ENCODE data around the gene PTPRO. TPM values are rescaled to one million over a fixed set of nuclear protein-coding genes. Genes with fewer than 3 reads are reported as not detected.

PTPRO gene
- total RNA-seq, 1 donor from 2014 or later, result 0.24 TPM

GRCh38 chr12:15627995-15628945 lies 306.0 kb downstream of the PTPRO start:
- Mint-ChIP-seq H3K4me3 (ENCODE audit: low read depth) (no peak overlapping the region), H3K4me1 (ENCODE audit: low read depth) (peaks cover 33% of the 10 kb centered on the region), H3K27me3 (no peaks in the 10 kb centered on the region), H3K9me3 (ENCODE audit: low read depth) (no peaks in the 10 kb centered on the region), H3K36me3 (ENCODE audit: insufficient read depth) (peaks cover 8% of the 10 kb centered on the region), H3K27ac (peak overlapping the region; percentile 89)
- TF ChIP-seq, protein P1, sequence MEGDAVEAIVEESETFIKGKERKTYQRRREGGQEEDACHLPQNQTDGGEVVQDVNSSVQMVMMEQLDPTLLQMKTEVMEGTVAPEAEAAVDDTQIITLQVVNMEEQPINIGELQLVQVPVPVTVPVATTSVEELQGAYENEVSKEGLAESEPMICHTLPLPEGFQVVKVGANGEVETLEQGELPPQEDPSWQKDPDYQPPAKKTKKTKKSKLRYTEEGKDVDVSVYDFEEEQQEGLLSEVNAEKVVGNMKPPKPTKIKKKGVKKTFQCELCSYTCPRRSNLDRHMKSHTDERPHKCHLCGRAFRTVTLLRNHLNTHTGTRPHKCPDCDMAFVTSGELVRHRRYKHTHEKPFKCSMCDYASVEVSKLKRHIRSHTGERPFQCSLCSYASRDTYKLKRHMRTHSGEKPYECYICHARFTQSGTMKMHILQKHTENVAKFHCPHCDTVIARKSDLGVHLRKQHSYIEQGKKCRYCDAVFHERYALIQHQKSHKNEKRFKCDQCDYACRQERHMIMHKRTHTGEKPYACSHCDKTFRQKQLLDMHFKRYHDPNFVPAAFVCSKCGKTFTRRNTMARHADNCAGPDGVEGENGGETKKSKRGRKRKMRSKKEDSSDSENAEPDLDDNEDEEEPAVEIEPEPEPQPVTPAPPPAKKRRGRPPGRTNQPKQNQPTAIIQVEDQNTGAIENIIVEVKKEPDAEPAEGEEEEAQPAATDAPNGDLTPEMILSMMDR (IDR thresholded peaks at IDR 0.05; ENCODE audit: unreplicated experiment), result no peak
- no peak for DNase-seq (ENCODE audit: low spot score, unreplicated experiment)

DNA sequence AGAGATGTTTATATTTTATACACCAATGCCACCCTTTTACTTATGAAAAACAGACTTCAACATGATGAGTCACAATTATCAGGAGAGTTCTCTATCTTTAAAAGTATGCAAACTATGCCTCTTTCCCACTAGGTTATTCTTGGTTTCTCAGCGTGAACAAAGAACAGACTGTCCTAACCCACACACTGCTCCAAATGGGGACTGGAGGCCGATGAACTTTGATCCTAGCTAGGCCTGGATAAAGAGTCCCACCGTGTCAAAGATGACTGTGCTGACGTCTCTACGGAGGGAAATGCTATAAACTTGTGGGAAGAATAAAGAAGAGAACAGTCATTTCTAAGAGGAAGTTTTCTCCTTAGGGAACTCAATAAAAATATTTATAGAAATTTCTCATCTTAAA lies 306.8 kb downstream of the PTPRO start:
- Mint-ChIP-seq H3K9me3 (ENCODE audit: low read depth) (no peaks in the 10 kb centered on the region), H3K27me3 (no peaks in the 10 kb centered on the region), H3K4me3 (ENCODE audit: low read depth) (peak overlapping the region; percentile 10), H3K36me3 (ENCODE audit: insufficient read depth) (peaks cover 8% of the 10 kb centered on the region), H3K4me1 (ENCODE audit: low read depth) (peaks cover 33% of the 10 kb centered on the region), H3K27ac (peak overlapping the region; percentile 87)
- no peak for DNase-seq (ENCODE audit: low spot score, unreplicated experiment)
- TF ChIP-seq, protein P1 (IDR thresholded peaks at IDR 0.05; ENCODE audit: unreplicated experiment), result no peak

GRCh38 chr12:15629761-15630160 lies 307.5 kb downstream of the PTPRO start:
- no peak for DNase-seq (ENCODE audit: low spot score, unreplicated experiment)
- TF ChIP-seq, protein P1 (IDR thresholded peaks at IDR 0.05; ENCODE audit: unreplicated experiment), result no peak
- Mint-ChIP-seq H3K27me3 (no peaks in the 10 kb centered on the region), H3K4me1 (ENCODE audit: low read depth) (peaks cover 33% of the 10 kb centered on the region), H3K9me3 (ENCODE audit: low read depth) (no peaks in the 10 kb centered on the region), H3K36me3 (ENCODE audit: insufficient read depth) (peaks cover 4% of the 10 kb centered on the region), H3K27ac (peak overlapping the region; percentile 72), H3K4me3 (ENCODE audit: low read depth) (no peak overlapping the region)

GRCh38 chr12:15631007-15631715 lies 308.9 kb downstream of the PTPRO start:
- TF ChIP-seq, protein P1 (IDR thresholded peaks at IDR 0.05; ENCODE audit: unreplicated experiment), result no peak
- no peak overlapping the region for H3K27ac Mint-ChIP-seq
- no peak for DNase-seq (ENCODE audit: low spot score, unreplicated experiment)
- peaks cover 4% of the 10 kb centered on the region for H3K36me3 Mint-ChIP-seq (ENCODE audit: insufficient read depth)
- H3K9me3 Mint-ChIP-seq (ENCODE audit: low read depth), result no peaks in the 10 kb centered on the region
- H3K4me1 Mint-ChIP-seq (ENCODE audit: low read depth), result peaks cover 33% of the 10 kb centered on the region
- no peak overlapping the region for H3K4me3 Mint-ChIP-seq (ENCODE audit: low read depth)
- no peaks in the 10 kb centered on the region for H3K27me3 Mint-ChIP-seq

- TF ChIP-seq, protein P1 (IDR thresholded peaks at IDR 0.05; ENCODE audit: unreplicated experiment), result no peak
- H3K27me3 Mint-ChIP-seq, result no peaks in the 10 kb centered on the region
- H3K27ac Mint-ChIP-seq, result peak overlapping the region; percentile 57
- peaks cover 33% of the 10 kb centered on the region for H3K4me1 Mint-ChIP-seq (ENCODE audit: low read depth)
- H3K9me3 Mint-ChIP-seq (ENCODE audit: low read depth), result no peaks in the 10 kb centered on the region
- H3K4me3 Mint-ChIP-seq (ENCODE audit: low read depth), result no peak overlapping the region
- H3K36me3 Mint-ChIP-seq (ENCODE audit: insufficient read depth), result peaks cover 4% of the 10 kb centered on the region
- DNase-seq (ENCODE audit: low spot score, unreplicated experiment), result no peak
Measured at GRCh38 chr12:15632708-15633107, 310.4 kb downstream of the PTPRO start.

Data from progenitor cell of endocrine pancreas (in vitro differentiated cells).